Measurements from ENCODE around the gene TMEM174.

TMEM174 gene

DNA sequence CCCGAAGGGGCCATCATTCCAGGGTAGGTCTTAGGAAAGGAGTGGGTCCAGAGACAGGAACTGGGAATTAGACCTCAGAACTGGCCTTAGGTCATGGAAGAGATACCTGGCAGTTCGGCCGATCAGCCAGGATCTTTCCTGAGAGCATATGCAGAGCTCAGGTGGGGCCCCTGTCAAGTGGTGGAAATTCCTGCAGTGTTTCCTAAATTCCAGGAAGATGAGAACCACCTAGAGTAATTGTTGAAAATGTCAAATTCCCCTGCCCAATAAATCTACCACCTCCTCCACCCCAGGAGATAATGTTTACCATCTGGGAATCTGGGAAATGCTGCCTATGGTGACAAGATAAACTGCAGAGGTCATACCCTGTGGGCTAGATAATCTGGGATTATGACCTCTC, 38.0 kb upstream of the TMEM174 start:
- H3K4ac ChIP-seq (ENCODE audit: low read depth in 1 of 2, low read length in 2 of 2) = no peak overlapping the region
- no peak overlapping the region for H3K9ac ChIP-seq (ENCODE audit: low read length)
- H3K4me3 ChIP-seq (ENCODE audit: insufficient read depth in 1 of 2, low read depth in 1 of 2, low read length in 2 of 2) = no peak overlapping the region
- no peak overlapping the region for H2BK12ac ChIP-seq (ENCODE audit: low read length in 2 of 2)
- peaks cover 6 to 22% of the 10 kb centered on the region in 2 experiments for H3K36me3 ChIP-seq (ENCODE audit: control insufficient read depth in 1 of 2, insufficient read depth in 2 of 2, low read depth in 1 of 2, low read length in 2 of 2)
- no peak for DNase-seq
- H3K4me1 ChIP-seq (ENCODE audit: control insufficient read depth, insufficient read depth, low read depth, low read length) = peaks cover 40% of the 10 kb centered on the region
- H2AFZ ChIP-seq (ENCODE audit: low read depth, low read length) = peak overlapping the region; percentile 44
- H3K4me2 ChIP-seq (ENCODE audit: low read length, poor library complexity, severe bottlenecking) = no peak overlapping the region
- H3K23ac ChIP-seq (ENCODE audit: low read length in 2 of 2) = no peak overlapping the region
- peaks cover 0 to 7% of the 10 kb centered on the region in 2 experiments for H3K27me3 ChIP-seq (ENCODE audit: control insufficient read depth in 1 of 2, insufficient read depth in 1 of 2, low read length in 2 of 2)
- H4K8ac ChIP-seq (ENCODE audit: low read length) = no peak overlapping the region
- peak overlapping the region; percentile 30 for H2BK15ac ChIP-seq (ENCODE audit: low read depth, poor library complexity, severe bottlenecking)
- no peak overlapping the region for H3K14ac ChIP-seq (ENCODE audit: low read length in 2 of 2)
- H2BK120ac ChIP-seq (ENCODE audit: low read depth, low read length) = no peak overlapping the region
- no peaks in the 10 kb centered on the region for H3K9me3 ChIP-seq (ENCODE audit: control insufficient read depth, low read length)
- no peak overlapping the region for H4K91ac ChIP-seq (ENCODE audit: low read length)
- H2AK5ac ChIP-seq (ENCODE audit: low read length, severe bottlenecking) = peak overlapping the region; percentile 99
- H2BK5ac ChIP-seq (ENCODE audit: low read depth, low read length, poor library complexity, severe bottlenecking) = peak overlapping the region; percentile 85
- peaks cover 3% of the 10 kb centered on the region for H3K79me1 ChIP-seq (replicated peaks; ENCODE audit: low read length, poor library complexity, severe bottlenecking)
- H3K27ac ChIP-seq (ENCODE audit: low read length, poor library complexity, severe bottlenecking) = peak overlapping the region; percentile 92
- WGBS = 85% methylated on average over 3 of the region's 3 CpGs
- no peak overlapping the region for H3K18ac ChIP-seq (ENCODE audit: low read depth in 1 of 2, low read length in 2 of 2)

DNA sequence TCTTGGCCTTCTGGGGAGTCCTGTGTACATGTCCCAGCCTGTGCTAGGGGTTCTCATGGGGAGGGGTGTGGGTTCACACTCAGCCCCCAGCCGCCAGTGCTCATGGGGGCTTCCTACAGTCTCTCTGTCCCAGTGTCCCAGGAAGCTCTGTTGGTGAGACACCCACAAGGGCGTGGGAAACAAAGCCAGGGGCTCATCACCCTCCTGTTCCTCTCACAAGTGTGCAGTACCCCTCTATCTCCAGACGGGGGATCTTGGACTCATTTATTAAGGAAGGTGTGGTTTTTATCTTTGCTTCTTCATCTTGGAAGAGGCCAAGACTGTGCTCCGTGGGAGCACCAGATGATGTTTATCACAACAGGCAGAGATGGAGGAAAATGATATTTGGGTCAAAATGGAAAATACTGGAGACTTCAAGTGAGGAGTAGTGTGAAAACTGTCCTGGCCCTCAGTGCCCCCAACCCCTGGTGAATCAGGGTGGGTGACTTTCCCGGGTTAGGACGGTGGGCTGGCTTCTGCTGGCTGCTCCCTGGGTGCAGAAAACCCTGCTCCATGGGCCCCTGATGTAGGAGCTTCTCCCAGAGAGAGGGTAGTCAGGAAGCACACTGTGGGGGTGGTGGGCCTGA, 37.5 kb upstream of the TMEM174 start:
- peaks cover under 1 to 19% of the 10 kb centered on the region in 2 experiments for H3K36me3 ChIP-seq (ENCODE audit: control insufficient read depth in 1 of 2, insufficient read depth in 2 of 2, low read depth in 1 of 2, low read length in 2 of 2)
- no peak overlapping the region for H2BK120ac ChIP-seq (ENCODE audit: low read depth, low read length)
- DNase-seq = peak; percentile 45
- peaks cover 0 to 7% of the 10 kb centered on the region in 2 experiments for H3K27me3 ChIP-seq (ENCODE audit: control insufficient read depth in 1 of 2, insufficient read depth in 1 of 2, low read length in 2 of 2)
- no peak overlapping the region for H4K91ac ChIP-seq (ENCODE audit: low read length)
- no peak overlapping the region for H3K23ac ChIP-seq (ENCODE audit: low read length in 2 of 2)
- peak overlapping the region; percentile 92 for H3K27ac ChIP-seq (ENCODE audit: low read length, poor library complexity, severe bottlenecking)
- peak overlapping the region; percentile 99 for H2AK5ac ChIP-seq (ENCODE audit: low read length, severe bottlenecking)
- H3K9ac ChIP-seq (ENCODE audit: low read length) = no peak overlapping the region
- no peak overlapping the region for H4K8ac ChIP-seq (ENCODE audit: low read length)
- H3K14ac ChIP-seq (ENCODE audit: low read length in 2 of 2) = no peak overlapping the region
- H2AFZ ChIP-seq (ENCODE audit: low read depth, low read length) = no peak overlapping the region
- no peak overlapping the region for H3K4me3 ChIP-seq (ENCODE audit: insufficient read depth in 1 of 2, low read depth in 1 of 2, low read length in 2 of 2)
- H3K18ac ChIP-seq (ENCODE audit: low read depth in 1 of 2, low read length in 2 of 2) = no peak overlapping the region
- 75% methylated on average over 6 of the region's 6 CpGs for WGBS
- peak overlapping the region; percentile 93 for H2BK5ac ChIP-seq (ENCODE audit: low read depth, low read length, poor library complexity, severe bottlenecking)
- no peaks in the 10 kb centered on the region for H3K9me3 ChIP-seq (ENCODE audit: control insufficient read depth, low read length)
- no peak overlapping the region for H3K4ac ChIP-seq (ENCODE audit: low read depth in 1 of 2, low read length in 2 of 2)
- no peak overlapping the region for H2BK12ac ChIP-seq (ENCODE audit: low read length in 2 of 2)
- peaks cover 35% of the 10 kb centered on the region for H3K4me1 ChIP-seq (ENCODE audit: control insufficient read depth, insufficient read depth, low read depth, low read length)
- H2BK15ac ChIP-seq (ENCODE audit: low read depth, poor library complexity, severe bottlenecking) = peak overlapping the region; percentile 30
- peaks cover 2% of the 10 kb centered on the region for H3K79me1 ChIP-seq (replicated peaks; ENCODE audit: low read length, poor library complexity, severe bottlenecking)
- no peak overlapping the region for H3K4me2 ChIP-seq (ENCODE audit: low read length, poor library complexity, severe bottlenecking)

DNA sequence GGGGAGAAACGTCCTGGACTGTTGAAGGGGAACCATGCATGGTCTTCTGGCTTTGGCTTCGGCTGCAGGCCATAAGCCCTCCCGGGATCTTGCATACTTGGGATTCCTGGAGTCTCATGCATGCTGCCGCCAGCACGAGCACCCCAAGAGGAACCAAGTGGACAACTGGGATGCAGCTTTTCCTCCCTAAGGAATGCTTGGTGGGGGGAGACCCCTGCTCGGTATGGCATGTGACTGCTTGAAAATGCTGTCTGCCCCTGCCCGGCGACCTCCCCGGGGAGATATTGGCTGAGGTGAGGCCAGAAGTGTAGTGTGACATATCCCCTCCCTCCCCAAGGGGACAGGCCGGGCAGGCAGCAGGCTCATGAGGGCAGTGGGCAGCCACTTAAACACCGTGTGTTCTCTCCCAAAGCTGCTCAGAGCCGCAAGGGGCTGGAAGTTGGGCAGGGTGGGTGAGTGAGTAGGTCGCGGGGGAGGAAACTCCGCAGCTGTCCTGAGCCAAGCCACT, 36.9 kb upstream of the TMEM174 start:
- no peak overlapping the region for H3K9ac ChIP-seq (ENCODE audit: low read length)
- peak overlapping the region in 1 of 2 experiments; percentile 3 for H3K14ac ChIP-seq (ENCODE audit: low read length in 2 of 2)
- no peak overlapping the region for H2AFZ ChIP-seq (ENCODE audit: low read depth, low read length)
- no peak overlapping the region for H4K91ac ChIP-seq (ENCODE audit: low read length)
- peak overlapping the region; percentile 99 for H2AK5ac ChIP-seq (ENCODE audit: low read length, severe bottlenecking)
- H3K36me3 ChIP-seq (ENCODE audit: control insufficient read depth in 1 of 2, insufficient read depth in 2 of 2, low read depth in 1 of 2, low read length in 2 of 2) = peaks cover 0 to 13% of the 10 kb centered on the region in 2 experiments
- peaks cover 2% of the 10 kb centered on the region for H3K79me1 ChIP-seq (replicated peaks; ENCODE audit: low read length, poor library complexity, severe bottlenecking)
- peaks cover 0 to 7% of the 10 kb centered on the region in 2 experiments for H3K27me3 ChIP-seq (ENCODE audit: control insufficient read depth in 1 of 2, insufficient read depth in 1 of 2, low read length in 2 of 2)
- no peaks in the 10 kb centered on the region for H3K9me3 ChIP-seq (ENCODE audit: control insufficient read depth, low read length)
- H3K4ac ChIP-seq (ENCODE audit: low read depth in 1 of 2, low read length in 2 of 2) = no peak overlapping the region
- no peak overlapping the region for H3K23ac ChIP-seq (ENCODE audit: low read length in 2 of 2)
- H3K4me1 ChIP-seq (ENCODE audit: control insufficient read depth, insufficient read depth, low read depth, low read length) = peaks cover 34% of the 10 kb centered on the region
- H3K27ac ChIP-seq (ENCODE audit: low read length, poor library complexity, severe bottlenecking) = peak overlapping the region; percentile 92
- no peak overlapping the region for H2BK15ac ChIP-seq (ENCODE audit: low read depth, poor library complexity, severe bottlenecking)
- peak overlapping the region in 1 of 2 experiments; percentile 33 for H2BK12ac ChIP-seq (ENCODE audit: low read length in 2 of 2)
- H2BK120ac ChIP-seq (ENCODE audit: low read depth, low read length) = no peak overlapping the region
- WGBS = 60% methylated on average over 15 of the region's 15 CpGs
- H2BK5ac ChIP-seq (ENCODE audit: low read depth, low read length, poor library complexity, severe bottlenecking) = peak overlapping the region; percentile 93
- no peak overlapping the region for H3K4me3 ChIP-seq (ENCODE audit: insufficient read depth in 1 of 2, low read depth in 1 of 2, low read length in 2 of 2)
- no peak for DNase-seq
- peak overlapping the region; percentile 17 for H3K4me2 ChIP-seq (ENCODE audit: low read length, poor library complexity, severe bottlenecking)
- H4K8ac ChIP-seq (ENCODE audit: low read length) = no peak overlapping the region
- no peak overlapping the region for H3K18ac ChIP-seq (ENCODE audit: low read depth in 1 of 2, low read length in 2 of 2)

DNA sequence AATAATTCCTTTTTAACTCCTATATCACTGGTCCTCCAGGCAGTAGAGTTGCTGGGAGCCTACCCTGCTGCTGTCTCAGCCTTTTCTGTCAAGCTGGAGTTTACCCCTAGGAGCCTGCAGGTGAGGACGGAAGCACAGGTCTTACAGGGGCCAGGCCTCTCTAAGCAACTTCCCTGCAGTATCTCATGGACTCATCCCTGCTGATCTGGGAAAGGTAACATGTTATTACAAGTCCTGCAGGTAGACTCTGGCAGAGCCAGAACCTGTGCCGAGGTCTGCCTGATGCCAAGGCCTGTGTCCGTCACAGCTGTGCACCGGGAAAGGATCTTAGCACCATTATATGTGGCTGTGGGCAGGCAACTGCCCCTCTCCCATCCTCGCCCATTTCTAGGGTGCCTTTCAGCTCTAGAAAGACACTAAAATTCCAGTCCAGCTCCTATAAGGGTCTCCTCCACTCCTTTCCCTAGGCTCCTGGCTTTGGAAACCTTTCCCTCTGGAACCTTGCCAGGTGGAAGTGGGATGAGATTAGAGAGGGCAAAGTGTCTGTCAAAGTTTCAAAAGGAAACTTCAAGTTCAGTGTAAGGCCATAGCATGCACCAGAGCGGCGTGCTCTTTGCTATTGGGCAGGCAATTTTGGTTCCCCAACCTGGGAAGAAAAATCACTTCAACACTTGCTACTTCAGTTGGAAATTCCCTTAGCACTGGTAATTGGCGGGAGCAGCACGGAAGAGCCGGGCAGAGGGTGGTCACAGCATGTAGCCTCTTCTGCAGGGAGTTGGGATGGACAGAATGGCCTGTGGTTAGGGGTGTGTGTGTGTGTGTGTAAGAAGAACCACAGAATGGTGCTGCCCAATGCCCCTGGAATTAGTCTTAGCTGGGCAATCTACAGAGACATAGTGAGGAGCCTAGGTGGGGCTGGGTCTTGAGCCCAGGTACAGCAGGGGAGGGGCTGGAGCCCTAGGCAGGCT, 35.1 kb upstream of the TMEM174 start:
- no peak overlapping the region for H2BK12ac ChIP-seq (ENCODE audit: low read length in 2 of 2)
- H3K9me3 ChIP-seq (ENCODE audit: control insufficient read depth, low read length) = no peaks in the 10 kb centered on the region
- DNase-seq = no peak
- peaks cover 0 to 7% of the 10 kb centered on the region in 2 experiments for H3K27me3 ChIP-seq (ENCODE audit: control insufficient read depth in 1 of 2, insufficient read depth in 1 of 2, low read length in 2 of 2)
- H2BK5ac ChIP-seq (ENCODE audit: low read depth, low read length, poor library complexity, severe bottlenecking) = no peak overlapping the region
- no peak overlapping the region for H3K18ac ChIP-seq (ENCODE audit: low read depth in 1 of 2, low read length in 2 of 2)
- H4K91ac ChIP-seq (ENCODE audit: low read length) = no peak overlapping the region
- no peak overlapping the region for H4K8ac ChIP-seq (ENCODE audit: low read length)
- no peaks in the 10 kb centered on the region for H3K36me3 ChIP-seq (ENCODE audit: control insufficient read depth in 1 of 2, insufficient read depth in 2 of 2, low read depth in 1 of 2, low read length in 2 of 2)
- H2AK5ac ChIP-seq (ENCODE audit: low read length, severe bottlenecking) = peak overlapping the region; percentile 96
- H3K4me2 ChIP-seq (ENCODE audit: low read length, poor library complexity, severe bottlenecking) = no peak overlapping the region
- H3K4me3 ChIP-seq (ENCODE audit: insufficient read depth in 1 of 2, low read depth in 1 of 2, low read length in 2 of 2) = no peak overlapping the region
- WGBS = 98% methylated on average over 9 of the region's 10 CpGs
- H2AFZ ChIP-seq (ENCODE audit: low read depth, low read length) = no peak overlapping the region
- H3K23ac ChIP-seq (ENCODE audit: low read length in 2 of 2) = no peak overlapping the region
- H2BK120ac ChIP-seq (ENCODE audit: low read depth, low read length) = no peak overlapping the region
- H3K9ac ChIP-seq (ENCODE audit: low read length) = no peak overlapping the region
- H2BK15ac ChIP-seq (ENCODE audit: low read depth, poor library complexity, severe bottlenecking) = no peak overlapping the region
- peaks cover 2% of the 10 kb centered on the region for H3K79me1 ChIP-seq (replicated peaks; ENCODE audit: low read length, poor library complexity, severe bottlenecking)
- H3K27ac ChIP-seq (ENCODE audit: low read length, poor library complexity, severe bottlenecking) = no peak overlapping the region
- no peak overlapping the region for H3K4ac ChIP-seq (ENCODE audit: low read depth in 1 of 2, low read length in 2 of 2)
- H3K4me1 ChIP-seq (ENCODE audit: control insufficient read depth, insufficient read depth, low read depth, low read length) = peaks cover 32% of the 10 kb centered on the region
- H3K14ac ChIP-seq (ENCODE audit: low read length in 2 of 2) = no peak overlapping the region
